ENCODE measurements around the gene SOS2.

The SOS2 gene

DNA sequence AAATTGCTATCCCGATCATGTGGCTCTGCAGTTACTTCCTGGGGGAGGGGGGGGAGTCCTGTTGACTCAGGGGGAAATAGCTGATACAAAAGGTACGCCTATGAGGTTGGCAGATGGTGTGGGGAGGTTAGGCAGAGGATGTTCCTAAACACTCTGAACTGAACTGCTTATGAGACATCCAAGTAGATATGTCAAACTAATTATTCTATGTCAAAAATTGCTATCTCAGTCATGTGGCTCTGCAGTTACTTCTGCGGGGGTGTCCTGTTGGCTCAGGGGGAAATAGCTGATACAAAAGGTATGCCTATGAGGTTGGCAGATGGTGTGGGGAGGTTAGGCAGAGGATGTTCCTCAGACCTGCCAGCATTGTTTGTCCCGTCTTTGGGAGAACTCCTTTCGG is 109.9 kb downstream of the SOS2 start:
- DNase-seq (ENCODE audit: low read depth): no peak
- TF ChIP-seq, protein P1, sequence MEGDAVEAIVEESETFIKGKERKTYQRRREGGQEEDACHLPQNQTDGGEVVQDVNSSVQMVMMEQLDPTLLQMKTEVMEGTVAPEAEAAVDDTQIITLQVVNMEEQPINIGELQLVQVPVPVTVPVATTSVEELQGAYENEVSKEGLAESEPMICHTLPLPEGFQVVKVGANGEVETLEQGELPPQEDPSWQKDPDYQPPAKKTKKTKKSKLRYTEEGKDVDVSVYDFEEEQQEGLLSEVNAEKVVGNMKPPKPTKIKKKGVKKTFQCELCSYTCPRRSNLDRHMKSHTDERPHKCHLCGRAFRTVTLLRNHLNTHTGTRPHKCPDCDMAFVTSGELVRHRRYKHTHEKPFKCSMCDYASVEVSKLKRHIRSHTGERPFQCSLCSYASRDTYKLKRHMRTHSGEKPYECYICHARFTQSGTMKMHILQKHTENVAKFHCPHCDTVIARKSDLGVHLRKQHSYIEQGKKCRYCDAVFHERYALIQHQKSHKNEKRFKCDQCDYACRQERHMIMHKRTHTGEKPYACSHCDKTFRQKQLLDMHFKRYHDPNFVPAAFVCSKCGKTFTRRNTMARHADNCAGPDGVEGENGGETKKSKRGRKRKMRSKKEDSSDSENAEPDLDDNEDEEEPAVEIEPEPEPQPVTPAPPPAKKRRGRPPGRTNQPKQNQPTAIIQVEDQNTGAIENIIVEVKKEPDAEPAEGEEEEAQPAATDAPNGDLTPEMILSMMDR (IDR thresholded peaks at IDR 0.05; ENCODE audit: low read depth, low read length, missing control alignments): no peak
- no peak overlapping the region for H3K4me3 ChIP-seq (ENCODE audit: low read depth, low read length)

GRCh38 chr14:50117456-50117855 is 113.9 kb downstream of the SOS2 start:
- no peak overlapping the region for H3K4me3 ChIP-seq (ENCODE audit: low read depth, low read length)
- DNase-seq (ENCODE audit: low read depth): no peak
- TF ChIP-seq, protein P1 (IDR thresholded peaks at IDR 0.05; ENCODE audit: low read depth, low read length, missing control alignments): no peak

DNA sequence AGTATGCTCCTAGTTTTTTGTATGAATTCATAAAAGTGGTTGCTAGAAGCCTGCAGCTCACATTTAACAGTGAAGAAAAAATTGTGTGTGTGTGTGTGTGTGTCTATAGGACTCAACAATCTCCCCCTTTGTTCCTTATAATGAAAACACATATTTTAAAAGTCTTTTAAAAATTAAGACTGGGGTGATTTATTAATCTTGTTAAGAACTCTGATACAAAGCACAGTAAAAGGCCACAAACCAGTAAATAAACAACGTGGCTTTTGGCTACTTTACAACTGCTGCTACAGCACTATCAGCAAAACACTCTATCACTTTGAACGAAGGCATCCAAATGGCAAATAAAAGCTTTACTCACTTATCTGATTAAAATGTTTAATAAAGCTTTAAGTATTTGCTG is 114.4 kb downstream of the SOS2 start:
- DNase-seq (ENCODE audit: low read depth): no peak
- H3K4me3 ChIP-seq (ENCODE audit: low read depth, low read length): peak overlapping the region; percentile 94; the same call in 1 of the 2 replicates
- TF ChIP-seq, protein P1 (IDR thresholded peaks at IDR 0.05; ENCODE audit: low read depth, low read length, missing control alignments): no peak

GRCh38 chr14:50116181-50116956 is 115.0 kb downstream of the SOS2 start, which contains the start of gene VCPKMT:
TSS of gene VCPKMT (minus strand) at chr14:50116572. CDS start at chr14:50116552, 20 bp downstream.
- DNase-seq (ENCODE audit: low read depth): peak; percentile 64
- TF ChIP-seq, protein P1 (IDR thresholded peaks at IDR 0.05; ENCODE audit: low read depth, low read length, missing control alignments): no peak
- H3K4me3 ChIP-seq (ENCODE audit: low read depth, low read length): peak within 1 kb of the TSS; percentile 94

DNA sequence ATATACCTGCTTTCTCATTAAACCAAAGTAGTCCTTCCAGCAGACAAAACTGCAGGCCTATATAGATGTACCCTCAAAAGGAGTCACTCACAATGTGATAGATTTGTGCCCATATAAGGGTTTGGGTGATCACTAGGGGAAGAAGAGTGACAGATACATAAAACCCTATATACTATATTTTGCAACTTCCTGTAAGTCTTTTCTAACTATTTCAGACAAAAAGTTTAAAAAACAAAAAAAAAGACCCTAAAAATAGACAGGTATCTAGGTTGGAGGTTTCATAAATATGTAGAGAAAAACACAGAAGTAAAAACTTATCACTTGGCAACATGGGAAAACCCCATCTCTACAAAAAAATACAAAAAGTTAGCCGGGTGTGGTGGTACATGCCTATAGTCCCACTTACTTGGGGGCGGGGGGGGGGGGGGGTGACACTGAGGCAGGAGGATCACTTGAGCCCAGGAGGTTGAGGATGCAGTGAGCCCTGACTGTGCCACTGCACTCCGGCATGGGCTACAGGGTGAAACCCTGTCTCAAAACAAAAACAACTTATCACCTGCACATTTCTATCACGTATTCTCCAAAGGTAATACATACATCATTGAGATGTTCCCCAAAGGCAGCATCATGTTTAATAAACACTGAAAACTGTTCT is 117.9 kb downstream of the SOS2 start:
- TF ChIP-seq, protein P1 (IDR thresholded peaks at IDR 0.05; ENCODE audit: low read depth, low read length, missing control alignments): no peak
- H3K4me3 ChIP-seq (ENCODE audit: low read depth, low read length): peak overlapping the region; percentile 19; the same call in 1 of the 2 replicates
- peak; percentile 19 for DNase-seq (ENCODE audit: low read depth)

GRCh38 chr14:50110323-50111037 is 120.9 kb downstream of the SOS2 start:
- TF ChIP-seq, protein P1 (IDR thresholded peaks at IDR 0.05; ENCODE audit: low read depth, low read length, missing control alignments): no peak
- no peak for DNase-seq (ENCODE audit: low read depth)
- H3K4me3 ChIP-seq (ENCODE audit: low read depth, low read length): no peak overlapping the region

All from GM12864 (cell line).